ENCODE results near the gene PTPRH.
"Not testable (repeated sequence)": the region's sequence is repeated elsewhere in the genome, so short reads cannot be mapped to it uniquely, and the experiment has no call there.

The PTPRH gene

DNA sequence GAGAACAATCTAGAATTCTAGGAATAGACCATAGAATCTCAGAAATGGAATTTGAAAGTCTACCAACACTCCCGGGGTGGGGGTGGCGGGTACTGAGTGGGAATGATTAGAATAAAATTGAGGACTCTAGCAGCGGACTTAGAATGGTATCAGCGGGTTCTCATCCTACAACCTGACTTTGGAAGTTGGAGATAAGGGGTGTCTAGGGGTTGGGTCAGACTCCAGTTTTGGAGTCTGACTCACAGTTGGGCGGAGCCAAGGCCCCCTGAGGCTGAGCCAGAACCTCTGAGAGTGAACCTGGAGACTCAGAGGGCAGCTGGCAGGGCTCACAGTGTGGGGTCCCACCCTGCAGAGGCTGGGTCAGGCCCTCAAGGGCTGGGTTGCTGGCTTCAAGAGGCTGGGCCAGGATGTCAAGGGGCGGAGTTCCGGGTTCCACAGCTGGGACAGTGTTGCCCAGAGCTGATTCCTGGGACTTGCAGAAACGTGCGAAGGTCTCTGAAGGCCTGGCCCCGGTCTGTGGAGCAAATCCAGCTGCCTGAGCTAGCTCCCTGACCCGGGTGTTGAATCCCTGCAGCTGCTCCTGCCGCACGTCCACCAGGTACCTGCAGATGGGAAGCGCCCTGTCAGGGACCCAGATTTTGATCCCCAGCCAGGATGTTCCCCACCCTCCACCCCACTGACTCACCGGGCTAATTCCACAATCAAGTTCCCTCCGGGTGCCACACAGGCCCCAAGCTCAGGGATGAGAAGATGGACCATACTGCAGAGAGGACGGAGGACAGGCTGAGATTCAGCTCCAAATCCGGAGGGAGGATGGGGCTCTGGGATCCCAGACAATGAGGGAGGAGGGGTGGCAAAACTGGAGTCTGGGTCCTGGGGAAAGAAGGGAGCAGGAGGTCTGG lies 50.2 kb downstream of the PTPRH start:
- no peak overlapping the region for H3K4me3 ChIP-seq (ENCODE audit: low read depth in 1 of 2, low read length in 1 of 2)
- no peaks in the 10 kb centered on the region for H3K4me1 ChIP-seq (ENCODE audit: control insufficient read depth in 1 of 2, insufficient read depth in 1 of 2, low read depth in 1 of 2, low read length in 1 of 2)
- H3K27me3 ChIP-seq: peaks cover 95% of the 10 kb centered on the region
- TF ChIP-seq, protein P1, sequence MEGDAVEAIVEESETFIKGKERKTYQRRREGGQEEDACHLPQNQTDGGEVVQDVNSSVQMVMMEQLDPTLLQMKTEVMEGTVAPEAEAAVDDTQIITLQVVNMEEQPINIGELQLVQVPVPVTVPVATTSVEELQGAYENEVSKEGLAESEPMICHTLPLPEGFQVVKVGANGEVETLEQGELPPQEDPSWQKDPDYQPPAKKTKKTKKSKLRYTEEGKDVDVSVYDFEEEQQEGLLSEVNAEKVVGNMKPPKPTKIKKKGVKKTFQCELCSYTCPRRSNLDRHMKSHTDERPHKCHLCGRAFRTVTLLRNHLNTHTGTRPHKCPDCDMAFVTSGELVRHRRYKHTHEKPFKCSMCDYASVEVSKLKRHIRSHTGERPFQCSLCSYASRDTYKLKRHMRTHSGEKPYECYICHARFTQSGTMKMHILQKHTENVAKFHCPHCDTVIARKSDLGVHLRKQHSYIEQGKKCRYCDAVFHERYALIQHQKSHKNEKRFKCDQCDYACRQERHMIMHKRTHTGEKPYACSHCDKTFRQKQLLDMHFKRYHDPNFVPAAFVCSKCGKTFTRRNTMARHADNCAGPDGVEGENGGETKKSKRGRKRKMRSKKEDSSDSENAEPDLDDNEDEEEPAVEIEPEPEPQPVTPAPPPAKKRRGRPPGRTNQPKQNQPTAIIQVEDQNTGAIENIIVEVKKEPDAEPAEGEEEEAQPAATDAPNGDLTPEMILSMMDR (IDR thresholded peaks at IDR 0.05): no peak
- no peak overlapping the region for H3K27ac ChIP-seq
- H3K9me3 ChIP-seq: no peaks in the 10 kb centered on the region
- no peaks in the 10 kb centered on the region for H3K36me3 ChIP-seq

GRCh38 chr19:55158423-55158822 lies 50.9 kb downstream of the PTPRH start:
- Histone ChIP-seq H3K4me3 (ENCODE audit: low read depth in 1 of 2, low read length in 1 of 2) (no peak overlapping the region), H3K4me1 (ENCODE audit: control insufficient read depth in 1 of 2, insufficient read depth in 1 of 2, low read depth in 1 of 2, low read length in 1 of 2) (no peaks in the 10 kb centered on the region), H3K36me3 (no peaks in the 10 kb centered on the region), H3K27me3 (peaks cover 93% of the 10 kb centered on the region), H3K27ac (no peak overlapping the region), H3K9me3 (no peaks in the 10 kb centered on the region)
- TF ChIP-seq, protein P1 (IDR thresholded peaks at IDR 0.05): no peak

- H3K27me3 ChIP-seq: peaks cover 84% of the 10 kb centered on the region
- no peaks in the 10 kb centered on the region for H3K9me3 ChIP-seq
- no peaks in the 10 kb centered on the region for H3K4me1 ChIP-seq (ENCODE audit: control insufficient read depth in 1 of 2, insufficient read depth in 1 of 2, low read depth in 1 of 2, low read length in 1 of 2)
- no peaks in the 10 kb centered on the region for H3K36me3 ChIP-seq
- H3K27ac ChIP-seq: no peak within 1 kb of the TSS
- no peak within 1 kb of the TSS for H3K4me3 ChIP-seq (ENCODE audit: low read depth in 1 of 2, low read length in 1 of 2)
- TF ChIP-seq, protein P1 (IDR thresholded peaks at IDR 0.05): no peak
These were observed 52.0 kb downstream of the PTPRH start, which contains the start of gene TNNI3 for GRCh38 chr19:55157064-55157908. Gene TNNI3 (minus strand): TSS chr19:55157732. CDS start chr19:55157589, 143 bp downstream.

GRCh38 chr19:55156202-55157063 lies 52.9 kb downstream of the PTPRH start:
- Histone ChIP-seq H3K36me3 (no peaks in the 10 kb centered on the region), H3K27ac (no peak overlapping the region), H3K4me1 (ENCODE audit: control insufficient read depth in 1 of 2, insufficient read depth in 1 of 2, low read depth in 1 of 2, low read length in 1 of 2) (no peaks in the 10 kb centered on the region), H3K4me3 (ENCODE audit: low read depth in 1 of 2, low read length in 1 of 2) (no peak overlapping the region), H3K27me3 (peaks cover 75% of the 10 kb centered on the region), H3K9me3 (no peaks in the 10 kb centered on the region)
- TF ChIP-seq, protein P1 (IDR thresholded peaks at IDR 0.05): no peak

DNA sequence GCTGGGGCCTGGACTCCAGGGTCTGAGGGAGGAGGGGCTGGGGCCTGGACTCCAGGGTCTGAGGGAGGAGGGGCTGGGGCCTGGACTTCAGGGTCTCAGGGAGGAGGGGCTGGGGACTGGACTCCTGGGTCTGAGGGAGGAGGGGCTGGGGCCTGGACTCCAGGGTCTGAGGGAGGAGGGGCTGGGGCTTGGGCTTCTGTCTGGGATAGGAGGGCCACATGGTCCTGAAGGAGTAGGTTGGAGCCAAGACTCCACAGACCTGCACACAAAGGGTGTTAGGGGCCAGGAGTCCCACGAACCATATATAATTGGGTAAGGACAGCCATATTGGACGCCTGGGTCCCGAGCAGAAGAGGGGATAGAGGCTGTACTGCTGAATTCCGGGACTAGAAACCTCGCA lies 53.5 kb downstream of the PTPRH start:
- H3K4me1 ChIP-seq (ENCODE audit: control insufficient read depth in 1 of 2, insufficient read depth in 1 of 2, low read depth in 1 of 2, low read length in 1 of 2); H3K9me3 ChIP-seq; H3K36me3 ChIP-seq; H3K4me3 ChIP-seq (ENCODE audit: low read depth in 1 of 2, low read length in 1 of 2); H3K27ac ChIP-seq: not testable (repeated sequence)
- peaks cover 72% of the 10 kb centered on the region for H3K27me3 ChIP-seq
